ENCODE measurements around the gene TGFB1I1.

Gene TGFB1I1

DNA sequence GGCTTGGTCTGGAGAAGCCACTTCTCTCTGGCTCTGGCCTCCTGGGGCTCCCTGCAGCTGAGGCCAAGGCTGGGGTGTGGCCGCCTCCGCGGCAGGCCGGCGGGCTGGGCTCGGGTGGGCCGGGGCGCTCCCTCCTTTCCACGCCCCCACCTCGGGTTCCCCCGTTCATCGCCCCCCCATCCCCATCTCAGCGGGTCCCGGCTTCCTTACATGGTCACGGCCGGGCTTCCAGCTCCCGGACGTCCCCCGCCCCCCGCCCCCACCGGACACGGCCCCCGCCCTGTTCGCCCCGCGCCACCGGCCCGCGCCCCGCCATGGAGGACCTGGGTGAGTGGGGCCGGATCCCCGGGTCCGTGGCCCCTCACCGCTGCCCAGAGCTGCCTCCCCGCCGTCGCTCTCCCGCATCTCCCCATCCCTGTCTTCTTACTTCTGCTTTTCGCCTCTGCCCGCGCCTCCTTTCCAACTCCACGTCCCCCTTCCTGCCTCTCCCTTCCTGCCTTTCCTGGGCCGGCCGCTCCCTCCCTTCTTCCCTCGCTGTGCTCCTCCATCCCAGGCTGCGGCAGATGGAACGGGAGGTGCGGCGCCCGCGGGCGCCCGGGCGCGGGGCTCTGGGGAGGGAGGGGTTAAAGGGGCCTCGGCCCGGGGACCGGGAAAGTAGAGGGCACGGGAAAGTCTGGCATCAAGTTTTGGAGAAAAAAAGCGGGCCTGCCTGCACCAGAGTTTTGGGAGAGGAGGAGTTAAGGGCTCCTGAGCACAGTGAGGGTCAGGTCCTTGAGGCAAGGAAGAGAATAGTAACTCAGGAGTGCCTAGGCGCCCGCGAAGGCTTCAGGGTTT, at the start of gene TGFB1I1:
TSS of gene TGFB1I1 (plus strand) at position 278 of the 834 bp plus-strand sequence. CDS start at position 315, 37 bp downstream.
- TF ChIP-seq, protein P1, sequence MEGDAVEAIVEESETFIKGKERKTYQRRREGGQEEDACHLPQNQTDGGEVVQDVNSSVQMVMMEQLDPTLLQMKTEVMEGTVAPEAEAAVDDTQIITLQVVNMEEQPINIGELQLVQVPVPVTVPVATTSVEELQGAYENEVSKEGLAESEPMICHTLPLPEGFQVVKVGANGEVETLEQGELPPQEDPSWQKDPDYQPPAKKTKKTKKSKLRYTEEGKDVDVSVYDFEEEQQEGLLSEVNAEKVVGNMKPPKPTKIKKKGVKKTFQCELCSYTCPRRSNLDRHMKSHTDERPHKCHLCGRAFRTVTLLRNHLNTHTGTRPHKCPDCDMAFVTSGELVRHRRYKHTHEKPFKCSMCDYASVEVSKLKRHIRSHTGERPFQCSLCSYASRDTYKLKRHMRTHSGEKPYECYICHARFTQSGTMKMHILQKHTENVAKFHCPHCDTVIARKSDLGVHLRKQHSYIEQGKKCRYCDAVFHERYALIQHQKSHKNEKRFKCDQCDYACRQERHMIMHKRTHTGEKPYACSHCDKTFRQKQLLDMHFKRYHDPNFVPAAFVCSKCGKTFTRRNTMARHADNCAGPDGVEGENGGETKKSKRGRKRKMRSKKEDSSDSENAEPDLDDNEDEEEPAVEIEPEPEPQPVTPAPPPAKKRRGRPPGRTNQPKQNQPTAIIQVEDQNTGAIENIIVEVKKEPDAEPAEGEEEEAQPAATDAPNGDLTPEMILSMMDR (IDR thresholded peaks at IDR 0.05; ENCODE audit: low read depth, low read length), result no peak
- peak within 1 kb of the TSS; percentile 70 for H3K4me3 ChIP-seq (ENCODE audit: low read depth, low read length)

DNA sequence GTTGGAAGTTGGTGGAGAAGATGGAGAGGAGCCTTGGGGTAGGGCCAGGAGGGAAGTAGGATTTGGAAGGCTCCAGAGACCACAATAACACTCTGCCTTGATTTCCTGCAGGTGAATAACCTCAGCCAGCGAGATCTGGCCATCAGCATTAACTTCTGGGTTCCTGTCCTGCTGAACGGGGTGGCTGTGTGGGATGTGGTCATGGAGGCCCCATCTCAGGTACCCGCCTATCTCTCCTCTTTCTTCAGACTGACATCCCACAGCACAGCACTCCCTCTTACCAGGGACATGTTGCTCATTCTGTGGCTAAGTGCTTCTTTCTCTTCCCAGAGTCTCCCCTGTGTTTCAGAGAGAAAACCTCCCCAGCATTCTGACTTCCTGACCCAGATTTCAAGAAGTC, 48.7 kb upstream of the TGFB1I1 start:
- H3K4me3 ChIP-seq (ENCODE audit: low read depth, low read length), result no peak overlapping the region
- TF ChIP-seq, protein P1 (IDR thresholded peaks at IDR 0.05; ENCODE audit: low read depth, low read length), result no peak

GRCh38 chr16:31423801-31424200, 48.2 kb upstream of the TGFB1I1 start:
- TF ChIP-seq, protein P1 (IDR thresholded peaks at IDR 0.05; ENCODE audit: low read depth, low read length), result no peak
- H3K4me3 ChIP-seq (ENCODE audit: low read depth, low read length), result no peak overlapping the region

DNA sequence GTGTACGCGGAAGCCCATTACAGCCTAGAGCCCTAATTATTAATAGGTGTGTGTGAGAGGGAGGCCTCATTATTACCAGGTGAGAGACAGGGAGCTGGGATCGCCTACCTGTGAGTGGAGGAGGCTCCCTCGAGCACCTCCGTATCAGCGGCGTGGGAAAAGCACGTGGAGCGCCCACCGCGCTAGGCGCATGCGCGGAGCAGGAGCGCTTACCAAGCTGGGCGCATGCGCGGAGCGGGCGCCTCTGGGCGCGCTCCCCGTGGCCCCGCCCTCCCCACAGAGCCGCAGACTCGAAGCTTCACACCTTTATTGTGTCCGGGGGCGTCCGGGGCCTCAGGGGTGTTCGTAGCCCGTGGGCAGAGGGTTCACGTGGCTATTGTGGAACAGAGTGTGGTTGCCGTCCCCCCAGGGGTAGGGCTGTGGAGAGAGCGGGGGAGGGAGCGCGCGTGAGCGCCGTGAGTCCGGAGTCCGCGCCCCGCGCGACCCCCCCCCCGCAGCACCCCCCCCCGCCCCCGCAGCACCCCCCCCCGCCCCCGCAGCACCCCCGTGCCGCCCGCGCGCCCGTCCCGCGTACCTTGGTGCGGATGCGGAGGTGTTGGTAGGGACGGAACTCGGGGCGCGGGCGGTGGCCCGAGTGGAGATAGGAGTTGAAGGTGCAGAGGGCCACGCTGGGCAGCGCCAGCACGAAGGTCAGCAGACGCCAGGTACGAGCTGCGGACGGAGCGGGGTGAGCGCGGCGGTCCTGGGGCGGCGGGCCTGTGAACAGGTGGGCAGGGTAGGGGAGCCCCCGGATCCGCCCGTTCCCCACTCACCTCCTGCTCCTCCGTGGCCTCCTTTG, 44.3 kb upstream of the TGFB1I1 start:
- no peak overlapping the region for H3K4me3 ChIP-seq (ENCODE audit: low read depth, low read length)
- TF ChIP-seq, protein P1 (IDR thresholded peaks at IDR 0.05; ENCODE audit: low read depth, low read length), result no peak

- TF ChIP-seq, protein P1 (IDR thresholded peaks at IDR 0.05; ENCODE audit: low read depth, low read length), result no peak
- H3K4me3 ChIP-seq (ENCODE audit: low read depth, low read length), result no peak within 1 kb of the TSS
Observed at GRCh38 chr16:31428279-31428597, 43.7 kb upstream of the TGFB1I1 start, which contains the start of gene COX6A2. TSS of gene COX6A2 (minus strand) at chr16:31428360. CDS start at chr16:31428325, 35 bp downstream.

- TF ChIP-seq, protein P1 (IDR thresholded peaks at IDR 0.05; ENCODE audit: low read depth, low read length), result no peak
- H3K4me3 ChIP-seq (ENCODE audit: low read depth, low read length), result no peak overlapping the region
Observed at GRCh38 chr16:31428638-31429247, 43.2 kb upstream of the TGFB1I1 start.
